Type B pancreatic cell (in vitro differentiated cells): ENCODE results near the gene DOCK4. TPM values are rescaled to one million over a fixed set of nuclear protein-coding genes. Genes with fewer than 3 reads are reported as not detected.

Experiments used
- DNase-seq: peaks from one replicate; pipeline ENCODE4 v3.0.0; 2021; ENCODE audit warnings: mixed read lengths; ENCODE audit not compliant: unreplicated experiment; ENCODE audit errors: extremely low spot score
- H3K27ac Mint-ChIP-seq: 2 replicates; pipeline ENCODE4 v1.8.0; 2021; ENCODE audit warnings: mild to moderate bottlenecking, mixed read lengths
- H3K27me3 Mint-ChIP-seq: 2 replicates; pipeline ENCODE4 v1.8.0; 2021; ENCODE audit warnings: mixed read lengths
- H3K36me3 Mint-ChIP-seq: 2 replicates; pipeline ENCODE4 v1.8.0; 2021; ENCODE audit warnings: mixed read lengths
- H3K4me1 Mint-ChIP-seq: one replicate; pipeline ENCODE4 v1.8.0; 2021; ENCODE audit warnings: mixed read lengths; ENCODE audit not compliant: unreplicated experiment
- H3K4me3 Mint-ChIP-seq: 2 replicates; pipeline ENCODE4 v1.8.0; 2021; ENCODE audit warnings: mild to moderate bottlenecking, mixed read lengths
- H3K9me3 Mint-ChIP-seq: 2 replicates; pipeline ENCODE4 v1.8.0; 2021; ENCODE audit warnings: mixed read lengths
- total RNA-seq: library from RNA; stranded (reverse); gene quantifications from 2 replicates; pipeline ENCODE4 v1.2.1, GENCODE V29; 2021; ENCODE audit warnings: low replicate concordance
- TF ChIP-seq, protein P1 (sequence below): fragments of 200-600 bp; sonication (generic); conservative IDR thresholded peaks from 2 replicates; pipeline ENCODE4 v1.5.0; 2021; ENCODE audit warnings: antibody characterized with exemption, mild to moderate bottlenecking

DOCK4 gene
- total RNA-seq, 1 donor from 2014 or later = 24.6 TPM

DNA sequence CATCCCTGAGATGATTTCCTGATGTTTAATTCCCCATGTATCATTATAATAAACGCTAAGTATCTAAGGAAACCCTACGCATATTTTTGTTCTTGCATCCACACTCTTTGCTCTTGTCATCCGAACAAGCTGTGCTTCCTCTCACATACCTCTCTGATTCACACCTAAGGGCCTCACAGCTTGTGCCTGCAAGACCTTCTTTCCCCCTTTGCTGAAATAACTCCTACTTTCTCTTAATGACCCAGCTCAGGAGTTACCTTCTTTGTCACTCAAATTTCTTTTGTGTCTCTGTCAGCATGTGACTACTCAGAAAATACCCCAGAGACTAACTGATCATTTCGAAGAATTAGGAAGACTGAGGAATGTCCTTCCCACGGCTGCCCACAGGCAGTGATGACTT lies 434.6 kb downstream of the DOCK4 start:
- no peak overlapping the region for H3K4me3 Mint-ChIP-seq
- no peak overlapping the region for H3K27ac Mint-ChIP-seq
- H3K9me3 Mint-ChIP-seq = no peaks in the 10 kb centered on the region
- no peaks in the 10 kb centered on the region for H3K4me1 Mint-ChIP-seq
- DNase-seq = no peak
- no peaks in the 10 kb centered on the region for H3K27me3 Mint-ChIP-seq
- TF ChIP-seq, protein P1, sequence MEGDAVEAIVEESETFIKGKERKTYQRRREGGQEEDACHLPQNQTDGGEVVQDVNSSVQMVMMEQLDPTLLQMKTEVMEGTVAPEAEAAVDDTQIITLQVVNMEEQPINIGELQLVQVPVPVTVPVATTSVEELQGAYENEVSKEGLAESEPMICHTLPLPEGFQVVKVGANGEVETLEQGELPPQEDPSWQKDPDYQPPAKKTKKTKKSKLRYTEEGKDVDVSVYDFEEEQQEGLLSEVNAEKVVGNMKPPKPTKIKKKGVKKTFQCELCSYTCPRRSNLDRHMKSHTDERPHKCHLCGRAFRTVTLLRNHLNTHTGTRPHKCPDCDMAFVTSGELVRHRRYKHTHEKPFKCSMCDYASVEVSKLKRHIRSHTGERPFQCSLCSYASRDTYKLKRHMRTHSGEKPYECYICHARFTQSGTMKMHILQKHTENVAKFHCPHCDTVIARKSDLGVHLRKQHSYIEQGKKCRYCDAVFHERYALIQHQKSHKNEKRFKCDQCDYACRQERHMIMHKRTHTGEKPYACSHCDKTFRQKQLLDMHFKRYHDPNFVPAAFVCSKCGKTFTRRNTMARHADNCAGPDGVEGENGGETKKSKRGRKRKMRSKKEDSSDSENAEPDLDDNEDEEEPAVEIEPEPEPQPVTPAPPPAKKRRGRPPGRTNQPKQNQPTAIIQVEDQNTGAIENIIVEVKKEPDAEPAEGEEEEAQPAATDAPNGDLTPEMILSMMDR = no peak
- H3K36me3 Mint-ChIP-seq = peaks cover 29% of the 10 kb centered on the region

DNA sequence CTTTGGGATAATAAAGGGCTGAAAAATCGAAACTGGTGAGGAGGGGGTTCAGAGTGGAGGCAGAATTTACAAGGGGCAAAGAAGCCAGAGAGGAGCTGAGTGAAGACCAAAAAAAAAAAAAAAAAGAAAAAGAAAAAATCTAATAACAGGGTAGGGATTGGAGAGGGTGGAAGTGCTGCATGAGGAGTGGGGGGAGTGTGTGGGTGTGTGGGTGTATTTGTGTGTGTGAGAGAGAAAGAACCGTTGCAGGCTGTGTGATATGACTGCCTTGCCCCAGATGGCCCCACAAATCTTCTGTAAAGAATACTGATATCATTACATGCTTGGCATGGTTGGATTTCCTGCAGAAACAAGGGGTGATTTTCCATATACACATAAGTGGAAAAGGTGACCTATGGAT lies 436.1 kb downstream of the DOCK4 start:
- Mint-ChIP-seq H3K9me3 (no peaks in the 10 kb centered on the region), H3K4me1 (no peaks in the 10 kb centered on the region), H3K36me3 (peaks cover 19% of the 10 kb centered on the region), H3K4me3 (no peak overlapping the region), H3K27me3 (no peaks in the 10 kb centered on the region), H3K27ac (no peak overlapping the region)
- no peak for DNase-seq
- TF ChIP-seq, protein P1 = no peak

DNA sequence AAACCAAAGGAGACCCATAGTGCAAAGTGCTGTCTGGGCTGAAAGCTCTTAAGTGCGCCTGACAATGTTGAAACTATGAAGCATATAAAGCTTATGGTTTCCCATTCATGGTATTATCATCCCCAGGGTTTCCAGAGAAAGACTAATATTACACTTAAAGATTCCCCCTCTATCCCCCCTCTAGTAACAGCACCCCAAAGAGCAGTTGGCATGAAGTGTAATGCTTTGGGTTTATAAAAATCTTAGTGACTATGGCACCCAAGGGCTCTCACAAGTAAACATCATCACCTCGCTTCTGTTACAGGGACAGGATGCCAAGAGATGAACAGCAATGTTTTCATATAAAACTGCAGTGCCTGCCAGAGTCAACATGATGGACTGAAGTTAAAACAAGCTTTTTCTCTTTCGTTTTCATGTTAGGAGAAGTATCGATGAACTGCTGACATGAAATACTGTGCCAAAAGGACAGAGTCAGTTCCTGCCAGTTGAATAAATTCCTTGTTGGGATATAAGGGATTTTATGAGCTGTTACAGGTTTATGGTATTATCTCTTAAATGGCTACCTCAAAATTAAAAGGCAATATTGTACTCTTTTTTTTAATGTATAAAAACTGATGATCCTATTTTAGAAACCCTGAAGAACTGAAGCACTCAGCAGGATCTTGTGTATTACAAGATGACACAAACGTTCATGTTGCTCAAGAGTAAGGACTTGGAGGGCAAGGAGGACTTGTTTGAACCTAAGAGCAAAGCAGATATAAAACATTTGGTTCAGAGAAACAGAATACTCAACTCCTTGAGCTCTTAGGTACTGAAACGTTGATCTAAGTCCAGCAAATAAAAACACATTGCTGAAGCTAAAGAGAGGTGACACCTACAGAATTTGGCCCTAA lies 440.2 kb downstream of the DOCK4 start:
- Mint-ChIP-seq H3K27ac (no peak overlapping the region), H3K4me3 (no peak overlapping the region), H3K4me1 (no peaks in the 10 kb centered on the region), H3K27me3 (no peaks in the 10 kb centered on the region), H3K36me3 (peaks cover 9% of the 10 kb centered on the region), H3K9me3 (no peaks in the 10 kb centered on the region)
- TF ChIP-seq, protein P1 = no peak
- no peak for DNase-seq

DNA sequence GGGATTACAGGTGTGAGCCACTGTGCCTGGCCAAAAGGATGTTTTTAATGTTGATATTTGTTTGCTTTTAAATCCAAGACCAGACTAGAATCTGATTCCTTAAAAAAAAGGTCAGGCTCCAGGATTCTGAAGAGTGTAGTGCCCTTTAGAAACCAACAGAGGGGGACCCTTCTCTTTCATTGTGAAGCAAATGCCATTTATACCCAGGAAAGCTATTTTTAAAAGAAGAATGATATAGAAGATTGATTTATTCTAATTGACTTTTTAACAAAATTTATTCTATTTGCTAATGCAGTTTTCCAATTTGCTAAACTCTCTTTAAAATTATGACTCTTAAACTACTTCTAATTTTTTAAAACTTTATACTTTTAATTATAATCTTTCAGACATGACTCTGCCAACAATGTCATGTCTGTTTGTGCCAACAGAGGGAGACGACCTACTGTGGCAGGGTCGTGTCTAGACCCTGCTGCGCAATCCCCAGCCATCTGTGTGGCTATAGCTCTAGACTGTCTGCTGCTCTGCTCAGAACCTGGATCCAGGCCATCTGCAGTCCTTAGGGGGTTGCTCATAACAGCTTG lies 442.9 kb downstream of the DOCK4 start:
- H3K9me3 Mint-ChIP-seq = no peaks in the 10 kb centered on the region
- TF ChIP-seq, protein P1 = peak; percentile 84
- H3K4me3 Mint-ChIP-seq = no peak overlapping the region
- DNase-seq = no peak
- H3K27ac Mint-ChIP-seq = no peak overlapping the region
- H3K36me3 Mint-ChIP-seq = peaks cover 15% of the 10 kb centered on the region
- no peaks in the 10 kb centered on the region for H3K27me3 Mint-ChIP-seq
- H3K4me1 Mint-ChIP-seq = no peaks in the 10 kb centered on the region

- peaks cover 12% of the 10 kb centered on the region for H3K36me3 Mint-ChIP-seq
Observed at GRCh38 chr7:111762799-111763198, 443.4 kb downstream of the DOCK4 start.

More at GRCh38 chr7:111762799-111763198, 443.4 kb downstream of the DOCK4 start:
- no peak for DNase-seq
- H3K27me3 Mint-ChIP-seq = no peaks in the 10 kb centered on the region
- peaks cover 1% of the 10 kb centered on the region for H3K4me1 Mint-ChIP-seq
- H3K9me3 Mint-ChIP-seq = no peaks in the 10 kb centered on the region
- TF ChIP-seq, protein P1 = no peak
- H3K4me3 Mint-ChIP-seq = no peak overlapping the region
- no peak overlapping the region for H3K27ac Mint-ChIP-seq
